Amygdala (tissue), 56 donors: ENCODE data around the gene PRKAB1.

Experiments used
- DNase-seq, 56 donors: peaks; one replicate each; lab custom pipeline; 2025; lab: John Stamatoyannopoulos, UW

Gene PRKAB1

GRCh38 chr12:119710374-119710964 lies 42.5 kb downstream of the PRKAB1 start:
- no peak for DNase-seq

GRCh38 chr12:119710965-119711551 lies 43.1 kb downstream of the PRKAB1 start:
- peak in 5 of 56 donors; percentile 30 to 65 (median 43) for DNase-seq

- DNase-seq = no peak
These were observed 43.8 kb downstream of the PRKAB1 start for GRCh38 chr12:119711693-119712092.

GRCh38 chr12:119712721-119713120 lies 44.8 kb downstream of the PRKAB1 start:
- no peak for DNase-seq

- DNase-seq = no peak
These were observed 45.7 kb downstream of the PRKAB1 start for GRCh38 chr12:119713551-119714031.

- no peak for DNase-seq
These were observed 46.8 kb downstream of the PRKAB1 start for GRCh38 chr12:119714614-119715267.

- no peak for DNase-seq
These were observed 47.3 kb downstream of the PRKAB1 start for GRCh38 chr12:119715268-119715620.

GRCh38 chr12:119718141-119718540 lies 50.2 kb downstream of the PRKAB1 start:
- no peak for DNase-seq

- DNase-seq = no peak
These were observed 52.4 kb downstream of the PRKAB1 start for GRCh38 chr12:119720349-119720748.

GRCh38 chr12:119721306-119721705 lies 53.4 kb downstream of the PRKAB1 start:
- DNase-seq = peak in 2 of 56 donors; percentile 13

- no peak for DNase-seq
These were observed 57.6 kb downstream of the PRKAB1 start for GRCh38 chr12:119725523-119725922.

- DNase-seq = peak in 3 of 56 donors; percentile 12 to 23 (median 22)
These were observed 59.9 kb downstream of the PRKAB1 start for GRCh38 chr12:119727600-119728443.

GRCh38 chr12:119728444-119728745 lies 60.5 kb downstream of the PRKAB1 start:
- DNase-seq = no peak

- no peak for DNase-seq
These were observed 61.9 kb downstream of the PRKAB1 start for GRCh38 chr12:119729871-119730270.

GRCh38 chr12:119730381-119730780 lies 62.4 kb downstream of the PRKAB1 start:
- DNase-seq = no peak
